Calu3 (cell line): Measurements from ENCODE around the gene GLT8D2. TPM values are rescaled to one million over a fixed set of nuclear protein-coding genes. Genes with fewer than 3 reads are reported as not detected.

Experiments
- BruUV-seq: library from RNA; stranded (reverse); fragments of 400-500 nt; replicated peaks from 2 replicates; lab custom pipeline; 2021; lab: Mats Ljungman, UMichigan
- CTCF ChIA-PET: fragments of 300-600 bp; sonication (Branson Sonifier 250); formaldehyde crosslinking; loops from one replicate; lab custom pipeline; 2022; ENCODE audit warnings: antibody characterized with exemption; lab: Charles Lee
- DNase-seq: peaks from one replicate; pipeline ENCODE4 v3.0.0; 2022
- H3K27ac Mint-ChIP-seq: one replicate; pipeline ENCODE4 v1.8.0; 2022; ENCODE audit warnings: mixed read lengths; ENCODE audit not compliant: unreplicated experiment
- H3K27me3 Mint-ChIP-seq: one replicate; pipeline ENCODE4 v1.8.0; 2022; ENCODE audit warnings: mixed read lengths; ENCODE audit not compliant: unreplicated experiment
- H3K36me3 Mint-ChIP-seq: one replicate; pipeline ENCODE4 v1.8.0; 2022; ENCODE audit warnings: mild to moderate bottlenecking, moderate library complexity, mixed read lengths; ENCODE audit not compliant: insufficient read depth, unreplicated experiment
- H3K4me1 Mint-ChIP-seq: one replicate; pipeline ENCODE4 v1.8.0; 2022; ENCODE audit warnings: mild to moderate bottlenecking, low read depth, mixed read lengths; ENCODE audit not compliant: unreplicated experiment
- H3K4me3 Mint-ChIP-seq: one replicate; pipeline ENCODE4 v1.8.0; 2022; ENCODE audit warnings: mild to moderate bottlenecking, low read depth, moderate library complexity, mixed read lengths; ENCODE audit not compliant: unreplicated experiment
- H3K9me3 Mint-ChIP-seq: one replicate; pipeline ENCODE4 v1.8.0; 2022; ENCODE audit warnings: low read depth, mixed read lengths; ENCODE audit not compliant: unreplicated experiment
- CTCF ChIP-seq: fragments of 200-600 bp; IDR thresholded peaks from one replicate; pipeline ENCODE4 v1.8.0; 2022; ENCODE audit warnings: antibody characterized with exemption; ENCODE audit not compliant: unreplicated experiment
- intact Hi-C: fragments of 100-400 bp; cut with micrococcal nuclease; formaldehyde crosslinking; loops from one replicate; pipeline ENCODE4 v1.10.0; 2022; ENCODE audit not compliant: unreplicated experiment
- total RNA-seq: library from RNA; stranded (reverse); gene quantifications from 2 replicates; pipeline ENCODE4 v1.2.3, GENCODE V29; 2022

GLT8D2 gene
- total RNA-seq, 1 experiment from 2014 or later = not detected

- CTCF ChIA-PET = interaction anchor here (0.6 kb wide), 1 partner anchor 29 kb away, joined by 3 read pairs; no protein-coding TSS in a partner anchor
- no TSS peak for BruUV-seq
- intact Hi-C loops = no loop called here
Observed at GRCh38 chr12:103952497-103952896, 97.5 kb downstream of the GLT8D2 start.

GRCh38 chr12:103948746-103949406 is 101.1 kb downstream of the GLT8D2 start:
- no peak overlapping the region for H3K4me3 Mint-ChIP-seq
- intact Hi-C loops = no loop called here
- no peak for TF ChIP-seq CTCF
- BruUV-seq = no TSS peak
- H3K4me1 Mint-ChIP-seq = peaks cover 9% of the 10 kb centered on the region
- H3K27me3 Mint-ChIP-seq = no peaks in the 10 kb centered on the region
- H3K9me3 Mint-ChIP-seq = no peaks in the 10 kb centered on the region
- CTCF ChIA-PET = no interaction called here
- H3K27ac Mint-ChIP-seq = peak overlapping the region; percentile 44
- DNase-seq = no peak
- H3K36me3 Mint-ChIP-seq = peaks cover 87% of the 10 kb centered on the region

More at GRCh38 chr12:103952497-103952896, 97.5 kb downstream of the GLT8D2 start:
- TF ChIP-seq CTCF = no peak
- DNase-seq = no peak
- no peaks in the 10 kb centered on the region for H3K27me3 Mint-ChIP-seq
- H3K9me3 Mint-ChIP-seq = no peaks in the 10 kb centered on the region
- no peak overlapping the region for H3K4me3 Mint-ChIP-seq
- H3K36me3 Mint-ChIP-seq = peaks cover 88% of the 10 kb centered on the region
- H3K27ac Mint-ChIP-seq = peak overlapping the region; percentile 32
- peaks cover 19% of the 10 kb centered on the region for H3K4me1 Mint-ChIP-seq

- CTCF ChIA-PET = no interaction called here
- DNase-seq = no peak
- Mint-ChIP-seq H3K4me1 (peaks cover 7% of the 10 kb centered on the region), H3K36me3 (peaks cover 91% of the 10 kb centered on the region), H3K9me3 (no peaks in the 10 kb centered on the region), H3K4me3 (no peak overlapping the region), H3K27me3 (no peaks in the 10 kb centered on the region), H3K27ac (peak overlapping the region; percentile 44)
- no peak for TF ChIP-seq CTCF
- no TSS peak for BruUV-seq
- intact Hi-C loops = no loop called here
Observed at GRCh38 chr12:103947871-103948555, 102.0 kb downstream of the GLT8D2 start.

GRCh38 chr12:103944964-103945363 is 105.0 kb downstream of the GLT8D2 start:
- intact Hi-C loops = no loop called here
- no peaks in the 10 kb centered on the region for H3K9me3 Mint-ChIP-seq
- H3K36me3 Mint-ChIP-seq = peaks cover 96% of the 10 kb centered on the region
- no peak for TF ChIP-seq CTCF
- H3K4me1 Mint-ChIP-seq = peaks cover 7% of the 10 kb centered on the region
- BruUV-seq = no TSS peak
- H3K27ac Mint-ChIP-seq = no peak overlapping the region
- CTCF ChIA-PET = no interaction called here
- H3K27me3 Mint-ChIP-seq = no peaks in the 10 kb centered on the region
- no peak for DNase-seq
- no peak overlapping the region for H3K4me3 Mint-ChIP-seq

Other genes with a start within 250 kb of the GLT8D2 start
- gene NT5DC3, start 209.0 kb downstream of the GLT8D2 start, total RNA-seq = 18.1 and 24.0 TPM in 2 replicates
- gene HSP90B1, start 119.8 kb downstream of the GLT8D2 start, total RNA-seq = 1,299 and 1,328 TPM in 2 replicates
- 33.5 and 35.3 TPM in 2 replicates for gene TDG, start 84.3 kb downstream of the GLT8D2 start, total RNA-seq
- 7.8 and 9.4 TPM in 2 replicates for gene HCFC2, start 14.3 kb upstream of the GLT8D2 start, total RNA-seq
- gene NFYB, start 88.0 kb upstream of the GLT8D2 start, total RNA-seq = 28.3 and 36.0 TPM in 2 replicates
- gene TXNRD1, start 165.6 kb upstream of the GLT8D2 start, total RNA-seq = 262 and 269 TPM in 2 replicates